ENCODE measurements around the gene CEP41.

- TF ChIP-seq CTCF (IDR thresholded peaks at IDR 0.05; ENCODE audit: extremely low read depth in 1 of 2, insufficient read depth in 1 of 2, low read depth in 1 of 2, low read length in 2 of 2) (no peak), POLR2A (IDR thresholded peaks at IDR 0.05; ENCODE audit: low read depth, low read length) (no peak), JUN (IDR thresholded peaks at IDR 0.05; ENCODE audit: borderline replicate concordance, insufficient read depth, insufficient read length, low read depth) (no peak), POLR2AphosphoS5 (IDR thresholded peaks at IDR 0.05; ENCODE audit: insufficient read depth, low read depth, low read length) (no peak)
Observed at GRCh38 chr7:130415006-130415405, 25.8 kb downstream of the CEP41 start.

Measured in endothelial cell of umbilical vein (primary cell).